Colonic mucosa (tissue), 4 donors: Measurements from ENCODE around the gene OVOL2. TPM values are rescaled to one million over a fixed set of nuclear protein-coding genes. Genes with fewer than 3 reads are reported as not detected.
A peak's percentile ranks its signal among the peaks of the same experiment; 100 is the strongest.

Experiments used
- DNase-seq: peaks from one replicate; pipeline ENCODE4 v3.0.0-alpha.2; 2020
- H3K27ac ChIP-seq: fragments of 200-600 bp; one replicate; pipeline ENCODE4 v1.8.0; 2021
- H3K27me3 ChIP-seq: fragments of 200-600 bp; one replicate; pipeline ENCODE4 v1.8.0; 2021
- H3K36me3 ChIP-seq: fragments of 200-600 bp; one replicate; pipeline ENCODE4 v1.8.0; 2021
- H3K4me1 ChIP-seq: fragments of 200-600 bp; one replicate; pipeline ENCODE4 v1.8.0; 2021; ENCODE audit warnings: mild to moderate bottlenecking
- H3K4me3 ChIP-seq: fragments of 200-600 bp; one replicate; pipeline ENCODE4 v1.8.0; 2021
- H3K9ac ChIP-seq, 2 donors: one replicate each; pipeline ENCODE4 v1.7.0; 2013; ENCODE audit warnings: control low read depth in 2 of 2, low read depth in 2 of 2, low read length in 2 of 2
- H3K9me3 ChIP-seq: fragments of 200-600 bp; one replicate; pipeline ENCODE4 v1.8.0; 2021
- CTCF ChIP-seq: fragments of 200-600 bp; IDR thresholded peaks from one replicate; pipeline ENCODE4 v1.8.0; 2022; ENCODE audit warnings: antibody characterized with exemption, mild to moderate bottlenecking
- intact Hi-C: fragments of 100-400 bp; cut with DNase I; formaldehyde crosslinking; loops from one replicate; pipeline ENCODE4 v1.14.1; 2022
- total RNA-seq, 2 donors: library from RNA; stranded (reverse); fragmentation: NEBNext Ultra II Directional in 1 of 2; extraction: Animal tissue kit (Norgen Biotek cat#: 25700) in 1 of 2; gene quantifications; one replicate each; pipeline ENCODE4 v1.2.1, GENCODE V29; 2021
- donor health status: healthy.
- donor health status: DM: no; HTN: no; CAD: no.
- donor health status: DM: no; HTN: no; CAD: no.

Gene OVOL2
- total RNA-seq, 2 donors from 2014 or later: 13.5 to 22.8 TPM

- H3K9me3 ChIP-seq: no peaks in the 10 kb centered on the region
- peak; percentile 99 for TF ChIP-seq CTCF
- DNase-seq: peak; percentile 60
- no peaks in the 10 kb centered on the region for H3K27me3 ChIP-seq
- H3K4me1 ChIP-seq: no peaks in the 10 kb centered on the region
- H3K27ac ChIP-seq: no peak overlapping the region
- peak overlapping the region in 1 of 2 donors; percentile 46 for H3K9ac ChIP-seq
- no peak overlapping the region for H3K4me3 ChIP-seq
- H3K36me3 ChIP-seq: no peaks in the 10 kb centered on the region
- intact Hi-C loops: loop anchor here (10.0 kb wide), 2 partner anchors 461 to 491 kb away; partner anchors contain the start of gene BFSP1
These were observed 61.5 kb downstream of the OVOL2 start for GRCh38 chr20:17995967-17996819.

GRCh38 chr20:17993546-17993945, 64.2 kb downstream of the OVOL2 start:
- Histone ChIP-seq H3K27me3 (no peaks in the 10 kb centered on the region), H3K9ac (no peak overlapping the region), H3K36me3 (no peaks in the 10 kb centered on the region), H3K9me3 (no peaks in the 10 kb centered on the region), H3K27ac (no peak overlapping the region), H3K4me3 (no peak overlapping the region), H3K4me1 (no peaks in the 10 kb centered on the region)
- no peak for TF ChIP-seq CTCF
- intact Hi-C loops: loop anchor here (10.0 kb wide), 2 partner anchors 459 to 489 kb away; partner anchors contain the start of gene BFSP1
- no peak for DNase-seq

- intact Hi-C loops: loop anchor here (10.0 kb wide), 2 partner anchors 458 to 488 kb away; partner anchors contain the start of gene BFSP1
- no peaks in the 10 kb centered on the region for H3K36me3 ChIP-seq
- H3K4me1 ChIP-seq: no peaks in the 10 kb centered on the region
- H3K27ac ChIP-seq: no peak overlapping the region
- TF ChIP-seq CTCF: no peak
- H3K9ac ChIP-seq: no peak overlapping the region
- DNase-seq: no peak
- no peak overlapping the region for H3K4me3 ChIP-seq
- H3K9me3 ChIP-seq: no peaks in the 10 kb centered on the region
- H3K27me3 ChIP-seq: no peaks in the 10 kb centered on the region
These were observed 64.7 kb downstream of the OVOL2 start for GRCh38 chr20:17992847-17993513.

- no peak overlapping the region for H3K9ac ChIP-seq
- intact Hi-C loops: loop anchor here (10.0 kb wide), 2 partner anchors 457 to 487 kb away; partner anchors contain the start of gene BFSP1
- no peaks in the 10 kb centered on the region for H3K36me3 ChIP-seq
- H3K9me3 ChIP-seq: no peaks in the 10 kb centered on the region
- no peak for DNase-seq
- no peaks in the 10 kb centered on the region for H3K27me3 ChIP-seq
- H3K4me1 ChIP-seq: no peaks in the 10 kb centered on the region
- no peak overlapping the region for H3K4me3 ChIP-seq
- TF ChIP-seq CTCF: no peak
- H3K27ac ChIP-seq: no peak overlapping the region
These were observed 65.5 kb downstream of the OVOL2 start for GRCh38 chr20:17992224-17992637.

GRCh38 chr20:17990278-17990972, 67.3 kb downstream of the OVOL2 start:
- H3K4me1 ChIP-seq: peaks cover 4% of the 10 kb centered on the region
- H3K27ac ChIP-seq: peak overlapping the region; percentile 43
- no peak for TF ChIP-seq CTCF
- DNase-seq: no peak
- H3K4me3 ChIP-seq: no peak overlapping the region
- H3K27me3 ChIP-seq: no peaks in the 10 kb centered on the region
- H3K36me3 ChIP-seq: no peaks in the 10 kb centered on the region
- intact Hi-C loops: loop anchor here (10.0 kb wide), 2 partner anchors 456 to 486 kb away; partner anchors contain the start of gene BFSP1
- no peaks in the 10 kb centered on the region for H3K9me3 ChIP-seq
- H3K9ac ChIP-seq: no peak overlapping the region
